Measurements from ENCODE around the gene OGFR.

The OGFR gene

DNA sequence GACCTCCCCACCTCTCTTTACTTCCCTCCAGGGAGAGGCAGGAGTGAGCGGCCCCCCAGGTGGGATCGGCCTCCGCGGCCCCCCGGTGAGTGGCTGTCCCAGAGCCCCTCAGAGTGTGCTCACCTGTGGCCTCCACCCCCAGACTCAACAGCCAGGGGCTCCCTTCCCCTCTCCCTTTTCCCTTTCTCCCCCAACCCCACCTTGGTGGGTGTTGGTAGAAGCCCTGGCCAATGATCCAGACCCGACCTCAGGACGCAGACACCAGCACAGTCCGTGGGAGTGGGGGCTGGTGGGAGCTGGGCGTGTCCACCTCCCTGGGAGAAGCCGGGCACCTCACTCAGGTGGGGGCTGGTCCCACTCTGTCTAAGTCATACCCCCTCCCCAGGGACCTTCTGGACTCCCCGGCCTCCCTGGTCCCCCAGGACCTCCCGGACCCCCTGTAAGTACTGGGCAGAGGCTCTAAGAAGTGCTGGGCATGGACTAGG, 17.1 kb downstream of the OGFR start:
- Mint-ChIP-seq H3K9me3 (no peaks in the 10 kb centered on the region), H3K27me3 (peaks cover 8 to 24% of the 10 kb centered on the region in 2 donors), H3K4me1 (ENCODE audit: low read depth in 2 of 2) (no peaks in the 10 kb centered on the region), H3K4me3 (no peak overlapping the region), H3K27ac (no peak overlapping the region), H3K36me3 (ENCODE audit: insufficient read depth) (no peaks in the 10 kb centered on the region)
- DNase-seq (no peak), ATAC-seq (replicated peaks) (no peak)

DNA sequence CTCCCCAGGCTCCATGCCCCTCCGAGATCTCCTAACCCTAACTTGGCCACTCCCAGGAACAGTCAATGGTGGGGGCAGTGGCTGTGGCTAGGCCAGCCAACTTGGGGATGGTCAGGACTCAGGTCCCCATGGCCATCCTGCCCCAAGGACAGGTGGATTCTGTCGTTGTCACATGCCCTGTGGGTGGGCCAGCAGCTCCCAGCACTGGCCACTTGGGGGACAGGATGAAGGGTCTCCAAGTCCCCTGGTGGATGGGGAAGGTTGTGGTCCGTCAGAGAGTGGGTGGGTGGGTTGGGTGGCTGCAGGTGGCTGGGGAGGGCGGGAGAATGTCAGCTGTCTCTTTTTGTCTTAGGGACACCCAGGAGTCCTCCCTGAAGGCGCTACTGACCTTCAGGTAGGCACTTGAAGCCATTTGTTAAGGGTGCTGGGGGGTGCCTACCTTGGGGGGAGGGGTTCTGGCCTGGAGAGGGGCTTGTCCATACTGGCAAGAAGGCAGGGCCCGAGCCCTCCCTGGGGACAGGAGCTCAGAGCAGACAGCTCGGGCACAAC, 17.7 kb downstream of the OGFR start:
- H3K4me1 Mint-ChIP-seq (ENCODE audit: low read depth in 2 of 2): no peaks in the 10 kb centered on the region
- H3K27me3 Mint-ChIP-seq: peaks cover 8 to 24% of the 10 kb centered on the region in 2 donors
- H3K36me3 Mint-ChIP-seq (ENCODE audit: insufficient read depth): no peaks in the 10 kb centered on the region
- no peak for DNase-seq
- H3K4me3 Mint-ChIP-seq: no peak overlapping the region
- no peak for ATAC-seq (replicated peaks)
- H3K27ac Mint-ChIP-seq: no peak overlapping the region
- H3K9me3 Mint-ChIP-seq: no peaks in the 10 kb centered on the region

DNA sequence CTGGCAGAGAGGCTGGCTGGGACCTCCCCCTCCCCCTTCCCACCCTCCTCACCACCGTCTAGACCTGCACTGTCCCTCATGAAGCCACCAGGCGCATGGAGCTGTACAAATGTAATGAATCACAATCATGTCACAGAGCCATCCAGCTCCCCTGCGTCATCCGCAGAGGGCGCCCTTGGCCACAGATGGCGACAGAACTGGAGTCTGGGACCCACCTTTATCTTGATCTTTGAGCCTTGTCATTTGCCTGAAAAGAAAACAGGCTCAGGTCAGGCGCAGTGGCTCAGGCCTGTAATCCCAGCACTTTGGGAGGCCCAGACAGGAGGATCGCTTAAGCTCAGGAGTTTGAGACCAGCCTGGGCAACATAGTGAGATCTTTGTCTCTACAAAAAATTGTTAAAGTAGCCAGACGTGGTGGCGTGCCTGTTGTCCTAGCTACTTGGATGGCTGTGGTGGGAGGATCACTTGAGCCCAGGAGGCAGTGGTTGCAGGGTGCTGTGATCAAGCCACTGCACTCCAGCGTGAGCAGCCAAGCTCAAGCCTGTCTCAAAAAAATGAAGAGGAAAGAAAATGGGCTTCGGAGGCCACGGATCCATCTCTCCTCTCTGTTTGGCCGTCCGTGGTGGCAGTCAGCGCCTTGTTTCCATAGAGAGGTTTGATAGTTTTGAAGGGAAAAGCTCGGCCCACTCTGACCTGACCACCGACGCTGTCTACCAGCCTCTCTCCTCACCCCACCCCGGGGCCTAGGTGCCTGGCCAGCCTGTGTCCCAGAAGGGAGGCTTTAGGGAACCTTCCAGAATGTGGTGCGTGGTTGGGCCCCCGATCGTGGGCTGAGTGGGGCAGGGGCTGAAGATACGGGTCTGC, 18.4 kb downstream of the OGFR start:
- Mint-ChIP-seq H3K9me3 (no peaks in the 10 kb centered on the region), H3K27ac (no peak overlapping the region), H3K4me3 (no peak overlapping the region), H3K4me1 (ENCODE audit: low read depth in 2 of 2) (no peaks in the 10 kb centered on the region), H3K27me3 (peaks cover 5 to 20% of the 10 kb centered on the region in 2 donors), H3K36me3 (ENCODE audit: insufficient read depth) (no peaks in the 10 kb centered on the region)
- ATAC-seq (replicated peaks) (peak; percentile 57), DNase-seq (no peak)

DNA sequence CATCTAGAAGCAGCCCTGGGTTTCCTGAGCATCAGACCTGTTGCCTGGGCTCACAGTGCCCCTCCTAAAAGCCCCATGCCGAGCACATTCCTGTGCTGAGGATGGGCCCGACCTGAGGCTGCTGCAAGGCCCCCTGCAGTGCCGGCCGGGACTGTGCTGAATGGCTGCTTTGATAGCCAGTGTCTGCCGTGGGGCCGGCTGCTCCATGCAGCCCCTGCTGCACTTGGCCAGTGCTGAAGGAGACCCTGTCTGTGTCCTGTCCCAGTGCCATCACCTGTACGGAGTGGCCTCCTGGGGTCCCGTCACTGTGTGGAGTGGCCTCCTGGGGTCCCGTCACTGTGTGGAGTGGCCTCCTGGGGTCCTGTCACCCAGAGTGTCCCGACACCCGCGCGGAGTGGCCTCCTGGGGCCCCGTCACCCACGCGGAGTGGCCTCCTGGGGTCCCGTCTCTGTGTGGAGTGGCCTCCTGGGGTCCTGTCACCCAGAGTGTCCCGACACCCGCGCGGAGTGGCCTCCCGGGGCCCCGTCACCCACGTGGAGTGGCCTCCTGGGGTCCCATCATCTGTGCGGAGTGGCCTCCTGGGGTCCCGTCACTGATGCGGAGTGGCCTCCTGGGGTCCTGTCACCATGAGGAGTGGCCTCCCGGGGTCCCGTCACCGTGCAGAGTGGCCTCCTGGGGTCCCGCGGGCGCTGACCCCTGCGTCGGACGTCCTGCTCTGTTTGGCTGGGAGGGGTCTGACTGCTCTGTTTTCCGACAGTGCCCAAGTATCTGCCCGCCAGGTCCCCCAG, 19.2 kb downstream of the OGFR start:
- H3K27ac Mint-ChIP-seq: no peak overlapping the region
- H3K27me3 Mint-ChIP-seq: peaks cover 0 to 12% of the 10 kb centered on the region in 2 donors
- no peaks in the 10 kb centered on the region for H3K36me3 Mint-ChIP-seq (ENCODE audit: insufficient read depth)

DNA sequence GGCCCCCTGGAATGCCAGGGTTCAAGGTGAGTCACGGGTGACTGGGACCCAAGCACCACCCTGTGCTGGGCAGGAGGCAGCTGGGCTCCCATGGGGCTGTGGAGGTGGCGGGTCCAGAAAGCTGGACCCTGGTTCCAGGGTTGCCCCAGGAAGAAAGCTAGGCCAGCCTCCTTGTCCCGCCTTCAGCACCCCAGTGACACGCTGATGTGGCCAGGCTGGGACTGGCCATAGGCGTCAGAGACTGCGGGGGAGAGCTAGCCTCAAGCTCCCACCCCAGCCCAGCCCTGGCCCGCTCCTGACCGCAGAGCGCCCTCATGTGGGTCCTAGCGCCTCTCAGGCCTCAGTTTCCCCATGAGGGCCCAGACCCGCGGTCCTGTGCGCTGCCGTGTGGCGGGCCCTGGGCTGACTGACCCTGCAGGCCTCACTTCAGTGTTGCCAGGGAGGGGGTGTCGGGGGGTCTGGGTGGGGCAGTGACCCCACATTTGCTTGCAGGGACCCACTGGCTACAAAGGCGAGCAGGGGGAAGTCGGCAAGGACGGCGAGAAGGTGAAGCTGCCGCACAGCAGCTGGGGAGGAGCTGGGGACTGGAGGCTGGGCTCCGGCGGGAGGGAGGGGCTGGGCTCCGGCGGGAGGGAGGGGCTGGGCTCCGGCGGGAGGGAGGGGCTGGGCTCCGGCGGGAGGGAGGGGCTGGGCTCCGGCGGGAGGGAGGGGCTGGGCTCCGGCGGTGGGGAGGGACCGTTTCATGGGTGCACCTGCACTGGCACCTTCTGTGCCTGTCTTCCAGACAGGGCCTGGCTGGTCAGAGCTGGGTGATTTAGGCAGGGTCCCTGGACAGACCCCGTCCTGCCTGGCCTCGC, 20.1 kb downstream of the OGFR start:
- DNase-seq (no peak), ATAC-seq (replicated peaks) (peak; percentile 61)
- no peaks in the 10 kb centered on the region for H3K9me3 Mint-ChIP-seq
- no peak overlapping the region for H3K27ac Mint-ChIP-seq
- H3K4me3 Mint-ChIP-seq: peak overlapping the region in 1 of 2 donors; percentile 48
- peaks cover 0 to 9% of the 10 kb centered on the region in 2 donors for H3K27me3 Mint-ChIP-seq
- no peaks in the 10 kb centered on the region for H3K36me3 Mint-ChIP-seq (ENCODE audit: insufficient read depth)
- H3K4me1 Mint-ChIP-seq (ENCODE audit: low read depth in 2 of 2): no peaks in the 10 kb centered on the region

More for the DNA sequence above, 19.2 kb downstream of the OGFR start:
- no peak overlapping the region for H3K4me3 Mint-ChIP-seq
- no peaks in the 10 kb centered on the region for H3K4me1 Mint-ChIP-seq (ENCODE audit: low read depth in 2 of 2)
- ATAC-seq (replicated peaks): no peak
- H3K9me3 Mint-ChIP-seq: no peaks in the 10 kb centered on the region
- DNase-seq: no peak

DNA sequence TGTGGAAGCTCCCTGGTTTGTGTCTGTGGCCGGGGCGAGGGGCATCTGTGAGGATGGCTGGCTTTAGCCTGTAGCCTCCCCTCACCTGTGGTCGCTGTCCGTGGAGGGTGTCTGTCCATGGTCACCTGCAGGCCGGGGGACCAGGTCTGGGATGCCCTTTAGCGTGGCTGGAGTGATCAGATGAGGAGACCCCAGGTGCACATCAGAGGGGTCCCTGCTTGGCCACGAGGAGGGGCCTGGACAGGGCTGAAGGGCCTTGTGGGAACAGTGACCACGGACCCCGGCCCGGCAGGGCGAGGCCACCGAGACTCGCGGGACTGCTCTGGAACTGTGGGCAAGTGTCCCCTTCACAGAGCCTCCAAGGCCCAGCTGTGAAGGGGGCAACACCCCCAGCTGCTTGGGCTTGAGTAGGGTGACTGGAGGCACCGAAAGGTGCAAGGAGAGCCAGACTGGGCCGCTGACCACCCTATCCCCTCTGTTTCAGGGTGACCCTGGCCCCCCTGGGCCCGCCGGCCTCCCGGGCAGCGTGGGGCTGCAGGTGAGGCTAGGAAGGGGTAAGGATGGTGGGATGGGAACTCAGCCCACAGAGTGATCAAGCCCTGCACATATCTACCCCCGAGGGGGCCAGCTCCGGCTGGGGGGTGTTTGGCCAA, 20.8 kb downstream of the OGFR start:
- H3K4me3 Mint-ChIP-seq: no peak overlapping the region
- no peaks in the 10 kb centered on the region for H3K4me1 Mint-ChIP-seq (ENCODE audit: low read depth in 2 of 2)
- H3K9me3 Mint-ChIP-seq: no peaks in the 10 kb centered on the region
- ATAC-seq (replicated peaks) (no peak), DNase-seq (no peak)
- no peaks in the 10 kb centered on the region for H3K36me3 Mint-ChIP-seq (ENCODE audit: insufficient read depth)
- peaks cover 0 to 1% of the 10 kb centered on the region in 2 donors for H3K27me3 Mint-ChIP-seq
- H3K27ac Mint-ChIP-seq: no peak overlapping the region

DNA sequence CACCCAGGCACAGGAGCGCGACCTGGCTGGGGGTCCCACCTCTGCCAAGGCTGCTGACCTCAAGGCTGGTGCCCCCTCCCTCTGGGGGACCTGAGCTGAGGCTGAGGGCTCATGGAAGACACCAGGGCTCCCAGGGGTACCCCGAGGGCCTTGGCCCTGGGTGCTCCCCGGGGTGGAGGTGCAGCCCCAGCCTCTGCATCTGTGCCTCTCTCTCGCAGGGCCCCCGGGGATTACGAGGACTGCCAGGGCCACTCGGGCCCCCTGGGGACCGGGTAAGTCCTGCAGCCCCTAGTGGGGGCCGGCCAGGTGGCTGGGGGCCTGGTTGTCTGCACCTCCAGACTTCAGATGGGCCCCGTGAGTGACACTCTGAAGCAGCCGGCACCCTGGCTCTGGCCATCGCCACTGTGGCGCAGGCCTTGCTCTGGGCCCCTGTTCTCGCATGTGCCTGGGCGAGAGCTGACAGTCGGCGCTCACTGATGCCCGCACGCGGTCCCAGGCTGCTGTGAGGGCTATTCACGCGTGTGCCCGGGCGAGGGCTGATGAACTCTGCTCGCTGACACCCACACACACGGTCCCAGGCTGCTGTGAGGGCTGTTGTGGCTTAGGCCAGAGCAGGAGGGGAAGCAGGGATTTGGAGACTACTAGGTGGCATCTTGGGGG, 21.5 kb downstream of the OGFR start:
- H3K27ac Mint-ChIP-seq: no peak overlapping the region
- H3K9me3 Mint-ChIP-seq: no peaks in the 10 kb centered on the region
- H3K36me3 Mint-ChIP-seq (ENCODE audit: insufficient read depth): no peaks in the 10 kb centered on the region
- DNase-seq: no peak
- H3K4me1 Mint-ChIP-seq (ENCODE audit: low read depth in 2 of 2): no peaks in the 10 kb centered on the region
- H3K4me3 Mint-ChIP-seq: no peak overlapping the region
- peak; percentile 9 for ATAC-seq (replicated peaks)
- no peaks in the 10 kb centered on the region for H3K27me3 Mint-ChIP-seq

DNA sequence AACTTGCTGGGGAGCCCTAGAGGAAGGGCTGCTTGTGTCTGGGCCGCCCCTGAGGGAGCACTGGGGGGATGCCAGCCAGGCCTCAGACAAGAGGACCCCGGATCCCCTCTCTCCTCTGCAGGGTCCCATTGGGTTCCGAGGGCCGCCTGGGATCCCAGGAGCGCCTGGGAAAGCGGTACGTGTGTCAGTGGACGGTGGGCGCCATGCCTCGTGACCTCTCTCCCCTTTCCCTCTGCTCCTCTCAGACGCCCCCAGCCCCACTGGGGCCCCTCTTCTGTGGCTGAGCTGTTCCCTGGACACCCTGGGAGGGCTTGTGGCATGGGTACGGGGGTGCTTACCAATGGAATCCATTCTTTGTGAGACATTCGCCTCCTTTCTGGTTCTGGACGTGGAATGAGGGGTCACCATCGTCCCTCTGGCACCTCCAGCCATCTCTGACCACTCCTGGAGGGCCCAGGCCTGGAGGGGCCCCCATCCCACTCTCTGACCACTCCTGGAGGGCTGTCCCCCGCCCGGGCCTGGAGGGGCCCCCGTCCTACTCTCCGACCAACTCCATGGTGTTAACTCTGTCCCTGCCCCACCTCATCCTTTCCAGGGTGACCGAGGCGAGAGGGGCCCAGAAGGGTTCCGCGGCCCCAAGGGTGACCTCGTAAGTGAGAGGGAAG, 22.1 kb downstream of the OGFR start:
- H3K27me3 Mint-ChIP-seq: no peaks in the 10 kb centered on the region
- no peaks in the 10 kb centered on the region for H3K9me3 Mint-ChIP-seq
- ATAC-seq (replicated peaks) (no peak), DNase-seq (no peak)
- no peaks in the 10 kb centered on the region for H3K4me1 Mint-ChIP-seq (ENCODE audit: low read depth in 2 of 2)
- no peak overlapping the region for H3K4me3 Mint-ChIP-seq
- H3K27ac Mint-ChIP-seq: no peak overlapping the region
- H3K36me3 Mint-ChIP-seq (ENCODE audit: insufficient read depth): no peaks in the 10 kb centered on the region

DNA sequence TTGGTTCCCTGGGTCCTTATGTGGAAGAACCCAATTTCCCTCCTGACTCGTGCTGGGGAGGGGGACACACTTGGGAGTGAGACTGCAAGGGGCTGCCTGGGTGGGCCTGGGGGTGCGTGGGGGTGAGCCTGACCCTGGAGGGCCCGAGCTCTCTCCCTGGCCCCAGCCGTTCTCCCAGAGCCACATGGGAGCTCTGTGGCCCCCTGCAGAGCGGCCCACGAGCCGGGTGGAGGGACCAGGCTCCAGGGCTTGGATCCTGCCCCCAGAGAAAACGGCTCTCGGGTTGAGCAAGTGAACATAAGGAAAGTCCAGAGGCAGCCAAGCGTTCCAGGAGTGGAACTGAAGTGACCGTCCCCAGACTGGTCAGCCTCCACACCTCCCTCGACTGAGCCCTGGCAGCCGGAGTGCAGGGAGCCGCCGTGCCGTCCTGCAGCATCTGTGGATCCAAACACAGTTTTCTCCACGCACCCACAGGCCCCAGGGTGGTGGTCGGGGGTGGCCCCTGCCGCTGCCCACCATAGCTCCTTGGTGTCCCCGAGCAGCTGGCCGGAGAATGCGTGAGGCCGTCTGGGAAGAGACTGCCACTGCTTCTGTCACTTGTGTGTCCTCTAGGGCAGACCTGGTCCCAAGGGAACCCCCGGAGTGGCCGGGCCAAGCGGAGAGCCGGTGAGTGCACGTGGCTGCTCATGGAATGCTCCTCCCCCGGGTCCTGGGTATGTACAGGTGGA, 22.8 kb downstream of the OGFR start:
- Mint-ChIP-seq H3K27me3 (no peaks in the 10 kb centered on the region), H3K27ac (no peak overlapping the region), H3K4me1 (ENCODE audit: low read depth in 2 of 2) (no peaks in the 10 kb centered on the region), H3K36me3 (ENCODE audit: insufficient read depth) (peaks cover 3% of the 10 kb centered on the region), H3K9me3 (no peaks in the 10 kb centered on the region), H3K4me3 (no peak overlapping the region)
- DNase-seq: no peak
- ATAC-seq (replicated peaks): no peak

DNA sequence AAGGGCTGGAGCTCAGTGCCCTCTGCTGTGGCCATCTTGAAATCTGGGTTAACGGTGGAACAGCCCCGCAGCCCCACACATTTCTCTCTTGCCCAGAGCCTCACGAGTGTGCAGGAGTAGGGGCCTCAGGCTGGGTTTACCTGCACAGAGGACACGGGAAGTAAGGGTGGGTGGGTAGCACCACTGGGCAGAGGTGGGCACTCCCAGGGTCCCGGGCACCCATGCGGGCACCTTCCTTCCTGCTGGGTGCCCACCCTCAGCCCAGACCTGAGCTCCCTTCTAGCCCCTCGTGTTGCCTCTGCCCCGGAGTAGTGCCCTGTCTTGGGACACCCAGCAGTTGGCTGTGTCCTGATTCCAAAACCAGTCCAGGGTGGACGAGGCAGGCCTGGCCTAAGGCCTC, 23.4 kb downstream of the OGFR start:
- ATAC-seq (replicated peaks) (no peak), DNase-seq (no peak)
- Mint-ChIP-seq H3K9me3 (no peaks in the 10 kb centered on the region), H3K27me3 (no peaks in the 10 kb centered on the region), H3K27ac (no peak overlapping the region), H3K36me3 (ENCODE audit: insufficient read depth) (peaks cover 5% of the 10 kb centered on the region), H3K4me3 (no peak overlapping the region), H3K4me1 (ENCODE audit: low read depth in 2 of 2) (no peaks in the 10 kb centered on the region)

DNA sequence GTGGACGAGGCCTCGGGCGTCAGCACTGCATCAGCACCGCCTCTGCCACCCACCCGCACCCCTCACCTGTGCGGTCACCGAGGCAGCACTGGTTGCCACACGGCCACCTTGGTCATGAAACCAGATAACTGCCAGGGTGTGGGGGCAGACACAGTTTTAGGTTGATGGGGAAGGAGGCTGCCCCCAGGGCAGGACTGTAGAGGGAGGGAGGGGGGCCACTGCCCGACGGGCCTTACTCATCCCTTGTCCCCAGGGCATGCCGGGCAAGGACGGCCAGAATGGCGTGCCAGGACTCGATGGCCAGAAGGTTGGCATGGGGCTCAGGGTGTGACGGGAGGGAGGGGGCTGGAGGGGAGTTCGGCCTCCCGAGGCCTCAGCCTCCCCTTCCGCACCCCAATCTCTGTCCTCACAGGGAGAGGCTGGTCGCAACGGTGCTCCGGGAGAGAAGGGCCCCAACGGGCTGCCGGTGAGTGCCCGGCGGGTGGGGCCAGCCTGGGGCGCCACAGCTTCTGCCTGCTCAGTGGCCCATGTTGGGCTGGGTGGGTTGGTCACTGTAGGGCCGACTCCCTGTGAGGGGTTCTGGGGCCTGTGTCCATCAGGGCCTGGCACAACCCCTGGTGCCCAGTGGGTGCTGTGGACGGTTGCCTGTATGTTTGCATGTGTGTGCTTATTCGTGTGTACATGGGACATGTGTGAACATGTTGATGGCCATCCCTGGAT, 24.0 kb downstream of the OGFR start:
- H3K4me1 Mint-ChIP-seq (ENCODE audit: low read depth in 2 of 2): no peaks in the 10 kb centered on the region
- H3K4me3 Mint-ChIP-seq: no peak overlapping the region
- DNase-seq (no peak), ATAC-seq (replicated peaks) (no peak)
- H3K9me3 Mint-ChIP-seq: no peaks in the 10 kb centered on the region
- H3K36me3 Mint-ChIP-seq (ENCODE audit: insufficient read depth): peaks cover 5% of the 10 kb centered on the region
- no peak overlapping the region for H3K27ac Mint-ChIP-seq
- no peaks in the 10 kb centered on the region for H3K27me3 Mint-ChIP-seq
